ENCODE data around the gene RAB9B. TPM values are rescaled to one million over a fixed set of nuclear protein-coding genes. Genes with fewer than 3 reads are reported as not detected.

Gene RAB9B
- total RNA-seq, 1 experiment from 2014 or later = 0.22 TPM

DNA sequence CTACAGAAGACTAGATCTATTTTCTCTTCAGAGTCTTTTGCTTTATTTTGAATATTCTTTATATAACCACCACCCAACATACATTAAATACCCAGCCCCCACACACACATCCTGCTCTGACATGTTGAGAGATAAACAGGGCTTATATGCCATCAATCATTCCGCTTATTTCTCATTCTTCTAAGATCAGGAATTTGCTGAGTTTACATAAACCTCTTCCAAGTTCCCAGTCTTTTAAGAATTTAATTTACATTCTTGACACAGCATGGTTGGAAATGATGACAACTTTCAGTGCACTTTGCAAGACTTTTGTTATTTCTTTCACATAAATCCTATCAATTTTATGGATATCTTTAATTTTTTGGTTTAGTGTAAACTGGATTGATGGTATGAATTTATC, 17.5 kb upstream of the RAB9B start:
- Mint-ChIP-seq H3K4me3 (no peak overlapping the region), H3K4me1 (no peaks in the 10 kb centered on the region; the same call in 1 of the 2 replicates), H3K9me3 (no peaks in the 10 kb centered on the region), H3K36me3 (no peaks in the 10 kb centered on the region), H3K27me3 (ENCODE audit: low read depth) (peaks cover 16% of the 10 kb centered on the region), H3K27ac (no peak overlapping the region)
- ChIA-PET POLR2A (no interaction called here), CTCF (no interaction called here)
- DNase-seq (ENCODE audit: low spot score) (no peak), ATAC-seq (no peak)
- TF ChIP-seq, protein P1, sequence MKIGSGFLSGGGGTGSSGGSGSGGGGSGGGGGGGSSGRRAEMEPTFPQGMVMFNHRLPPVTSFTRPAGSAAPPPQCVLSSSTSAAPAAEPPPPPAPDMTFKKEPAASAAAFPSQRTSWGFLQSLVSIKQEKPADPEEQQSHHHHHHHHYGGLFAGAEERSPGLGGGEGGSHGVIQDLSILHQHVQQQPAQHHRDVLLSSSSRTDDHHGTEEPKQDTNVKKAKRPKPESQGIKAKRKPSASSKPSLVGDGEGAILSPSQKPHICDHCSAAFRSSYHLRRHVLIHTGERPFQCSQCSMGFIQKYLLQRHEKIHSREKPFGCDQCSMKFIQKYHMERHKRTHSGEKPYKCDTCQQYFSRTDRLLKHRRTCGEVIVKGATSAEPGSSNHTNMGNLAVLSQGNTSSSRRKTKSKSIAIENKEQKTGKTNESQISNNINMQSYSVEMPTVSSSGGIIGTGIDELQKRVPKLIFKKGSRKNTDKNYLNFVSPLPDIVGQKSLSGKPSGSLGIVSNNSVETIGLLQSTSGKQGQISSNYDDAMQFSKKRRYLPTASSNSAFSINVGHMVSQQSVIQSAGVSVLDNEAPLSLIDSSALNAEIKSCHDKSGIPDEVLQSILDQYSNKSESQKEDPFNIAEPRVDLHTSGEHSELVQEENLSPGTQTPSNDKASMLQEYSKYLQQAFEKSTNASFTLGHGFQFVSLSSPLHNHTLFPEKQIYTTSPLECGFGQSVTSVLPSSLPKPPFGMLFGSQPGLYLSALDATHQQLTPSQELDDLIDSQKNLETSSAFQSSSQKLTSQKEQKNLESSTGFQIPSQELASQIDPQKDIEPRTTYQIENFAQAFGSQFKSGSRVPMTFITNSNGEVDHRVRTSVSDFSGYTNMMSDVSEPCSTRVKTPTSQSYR (CRISPR knock-in tag; IDR thresholded peaks at IDR 0.05) = no peak

GRCh38 chrX:103847174-103847870, 15.3 kb upstream of the RAB9B start:
- ChIA-PET CTCF (interaction anchor here (0.8 kb wide), 1 partner anchor 266 kb away, joined by 3 read pairs; no protein-coding TSS in a partner anchor), POLR2A (no interaction called here)
- H3K4me3 Mint-ChIP-seq = no peak overlapping the region
- no peaks in the 10 kb centered on the region for H3K9me3 Mint-ChIP-seq
- no peaks in the 10 kb centered on the region for H3K36me3 Mint-ChIP-seq
- TF ChIP-seq EMX1 (CRISPR knock-in tag; IDR thresholded peaks at IDR 0.05) (no peak), MLX (CRISPR knock-in tag; IDR thresholded peaks at IDR 0.05) (no peak), ZNF219 (CRISPR knock-in tag; IDR thresholded peaks at IDR 0.05; ENCODE audit: borderline replicate concordance) (no peak), ZNF317 (CRISPR knock-in tag; IDR thresholded peaks at IDR 0.05; ENCODE audit: borderline replicate concordance, low read depth) (no peak), IRF2 (CRISPR knock-in tag; IDR thresholded peaks at IDR 0.05; ENCODE audit: borderline replicate concordance, low read depth) (no peak), CREM (CRISPR knock-in tag; IDR thresholded peaks at IDR 0.05) (no peak), E2F4 (CRISPR knock-in tag; IDR thresholded peaks at IDR 0.05; ENCODE audit: borderline replicate concordance, low read depth) (no peak), MYBL2 (CRISPR knock-in tag; IDR thresholded peaks at IDR 0.05) (no peak), ETV6 (CRISPR knock-in tag; IDR thresholded peaks at IDR 0.05) (no peak), FOXP1 (CRISPR knock-in tag; IDR thresholded peaks at IDR 0.05; ENCODE audit: borderline replicate concordance) (no peak), HMGA2 (CRISPR knock-in tag; IDR thresholded peaks at IDR 0.05) (no peak), TP53 (CRISPR knock-in tag; IDR thresholded peaks at IDR 0.05) (no peak)
- TF ChIP-seq, protein P2, sequence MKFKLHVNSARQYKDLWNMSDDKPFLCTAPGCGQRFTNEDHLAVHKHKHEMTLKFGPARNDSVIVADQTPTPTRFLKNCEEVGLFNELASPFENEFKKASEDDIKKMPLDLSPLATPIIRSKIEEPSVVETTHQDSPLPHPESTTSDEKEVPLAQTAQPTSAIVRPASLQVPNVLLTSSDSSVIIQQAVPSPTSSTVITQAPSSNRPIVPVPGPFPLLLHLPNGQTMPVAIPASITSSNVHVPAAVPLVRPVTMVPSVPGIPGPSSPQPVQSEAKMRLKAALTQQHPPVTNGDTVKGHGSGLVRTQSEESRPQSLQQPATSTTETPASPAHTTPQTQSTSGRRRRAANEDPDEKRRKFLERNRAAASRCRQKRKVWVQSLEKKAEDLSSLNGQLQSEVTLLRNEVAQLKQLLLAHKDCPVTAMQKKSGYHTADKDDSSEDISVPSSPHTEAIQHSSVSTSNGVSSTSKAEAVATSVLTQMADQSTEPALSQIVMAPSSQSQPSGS (CRISPR knock-in tag; IDR thresholded peaks at IDR 0.05; ENCODE audit: borderline replicate concordance, low read depth) = no peak
- TF ChIP-seq, protein P3, sequence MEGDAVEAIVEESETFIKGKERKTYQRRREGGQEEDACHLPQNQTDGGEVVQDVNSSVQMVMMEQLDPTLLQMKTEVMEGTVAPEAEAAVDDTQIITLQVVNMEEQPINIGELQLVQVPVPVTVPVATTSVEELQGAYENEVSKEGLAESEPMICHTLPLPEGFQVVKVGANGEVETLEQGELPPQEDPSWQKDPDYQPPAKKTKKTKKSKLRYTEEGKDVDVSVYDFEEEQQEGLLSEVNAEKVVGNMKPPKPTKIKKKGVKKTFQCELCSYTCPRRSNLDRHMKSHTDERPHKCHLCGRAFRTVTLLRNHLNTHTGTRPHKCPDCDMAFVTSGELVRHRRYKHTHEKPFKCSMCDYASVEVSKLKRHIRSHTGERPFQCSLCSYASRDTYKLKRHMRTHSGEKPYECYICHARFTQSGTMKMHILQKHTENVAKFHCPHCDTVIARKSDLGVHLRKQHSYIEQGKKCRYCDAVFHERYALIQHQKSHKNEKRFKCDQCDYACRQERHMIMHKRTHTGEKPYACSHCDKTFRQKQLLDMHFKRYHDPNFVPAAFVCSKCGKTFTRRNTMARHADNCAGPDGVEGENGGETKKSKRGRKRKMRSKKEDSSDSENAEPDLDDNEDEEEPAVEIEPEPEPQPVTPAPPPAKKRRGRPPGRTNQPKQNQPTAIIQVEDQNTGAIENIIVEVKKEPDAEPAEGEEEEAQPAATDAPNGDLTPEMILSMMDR (IDR thresholded peaks at IDR 0.05) = no peak
- H3K27ac Mint-ChIP-seq = no peak overlapping the region
- no peak for DNase-seq (ENCODE audit: low spot score)
- no peaks in the 10 kb centered on the region; the same call in 1 of the 2 replicates for H3K4me1 Mint-ChIP-seq
- no peak for ATAC-seq
- H3K27me3 Mint-ChIP-seq (ENCODE audit: low read depth) = peaks cover 8% of the 10 kb centered on the region

Measured in WTC11 (cell line).